Suprapubic skin (tissue), 3 donors: ENCODE results near the gene RNASE4.

Source experiments
- EP300 ChIP-seq: sonication (generic); formaldehyde crosslinking; IDR thresholded peaks from one replicate; pipeline ENCODE4 v1.6.1; 2017; ENCODE audit warnings: antibody characterized with exemption
- TF ChIP-seq, protein P1 (sequence below), 2 donors: fragments of 200-600 bp in 1 of 2; fragments of 450-650 bp in 1 of 2; sonication (generic) in 1 of 2; IDR thresholded peaks; one replicate each; pipeline ENCODE4 v1.5.1; 2016 to 2019; ENCODE audit warnings: antibody characterized with exemption in 2 of 2, mild to moderate bottlenecking in 1 of 2, moderate library complexity in 1 of 2

DNA sequence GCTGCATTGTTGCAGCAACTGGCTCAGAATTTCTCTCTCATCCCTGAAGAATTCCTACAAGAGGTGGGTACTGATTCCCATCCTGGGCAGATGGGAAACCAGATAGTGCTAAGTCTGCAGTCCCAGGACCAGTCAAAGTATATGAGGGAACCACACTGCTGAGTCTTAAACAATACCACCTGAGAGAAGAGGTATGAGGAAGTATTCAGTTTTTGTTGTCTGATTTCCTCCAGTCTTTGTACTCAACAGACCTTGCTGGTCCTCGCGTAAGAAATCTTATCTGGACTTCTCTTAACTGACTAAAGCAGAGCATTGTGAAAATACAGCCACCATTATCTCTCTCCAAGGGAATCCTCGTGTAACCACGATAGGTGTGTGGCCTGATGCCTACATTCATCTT, 57.8 kb downstream of the RNASE4 start:
- TF ChIP-seq, protein P1, sequence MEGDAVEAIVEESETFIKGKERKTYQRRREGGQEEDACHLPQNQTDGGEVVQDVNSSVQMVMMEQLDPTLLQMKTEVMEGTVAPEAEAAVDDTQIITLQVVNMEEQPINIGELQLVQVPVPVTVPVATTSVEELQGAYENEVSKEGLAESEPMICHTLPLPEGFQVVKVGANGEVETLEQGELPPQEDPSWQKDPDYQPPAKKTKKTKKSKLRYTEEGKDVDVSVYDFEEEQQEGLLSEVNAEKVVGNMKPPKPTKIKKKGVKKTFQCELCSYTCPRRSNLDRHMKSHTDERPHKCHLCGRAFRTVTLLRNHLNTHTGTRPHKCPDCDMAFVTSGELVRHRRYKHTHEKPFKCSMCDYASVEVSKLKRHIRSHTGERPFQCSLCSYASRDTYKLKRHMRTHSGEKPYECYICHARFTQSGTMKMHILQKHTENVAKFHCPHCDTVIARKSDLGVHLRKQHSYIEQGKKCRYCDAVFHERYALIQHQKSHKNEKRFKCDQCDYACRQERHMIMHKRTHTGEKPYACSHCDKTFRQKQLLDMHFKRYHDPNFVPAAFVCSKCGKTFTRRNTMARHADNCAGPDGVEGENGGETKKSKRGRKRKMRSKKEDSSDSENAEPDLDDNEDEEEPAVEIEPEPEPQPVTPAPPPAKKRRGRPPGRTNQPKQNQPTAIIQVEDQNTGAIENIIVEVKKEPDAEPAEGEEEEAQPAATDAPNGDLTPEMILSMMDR (IDR thresholded peaks at IDR 0.05), result no peak
- TF ChIP-seq EP300, result no peak
